IMR-90 (cell line): ENCODE results near the gene MYOF. TPM values are rescaled to one million over a fixed set of nuclear protein-coding genes. Genes with fewer than 3 reads are reported as not detected.

ENCODE experiments used
- ATAC-seq: fragments of 200-7000 bp; cut with Tn5 transposase; 2 replicates; pipeline ENCODE4 v1.9.1; 2020; ENCODE audit warnings: low read depth, mild to moderate bottlenecking, moderate library complexity
- BruUV-seq: library from RNA; stranded (reverse); fragments of 400-500 nt; replicated peaks from 2 replicates; lab custom pipeline; 2021; lab: Mats Ljungman, UMichigan
- CTCF ChIA-PET: fragments of 300-600 bp; formaldehyde crosslinking; extraction: SDS; loops from one replicate; lab custom pipeline; 2021; ENCODE audit warnings: antibody characterized with exemption; lab: Yijun Ruan, JAX
- POLR2A ChIA-PET: fragments of 300-600 bp; sonication (Branson Sonifier 250); formaldehyde crosslinking; loops from one replicate; lab custom pipeline; 2022; ENCODE audit warnings: antibody characterized with exemption; ENCODE audit not compliant: unreplicated experiment; lab: Charles Lee
- DNase-seq: peaks from one replicate; pipeline ENCODE4 v3.0.0; 2013
- H2AFZ ChIP-seq: replicated peaks from 2 replicates; pipeline ENCODE3; 2013; ENCODE audit warnings: low read length, mild to moderate bottlenecking; ENCODE audit not compliant: poor library complexity
- H2AK5ac ChIP-seq: 2 replicates; pipeline ENCODE4 v1.6.1; 2013; ENCODE audit warnings: low read depth, low read length, inconsistent platforms
- H2AK9ac ChIP-seq: replicated peaks from 2 replicates; pipeline ENCODE3; 2013; ENCODE audit warnings: mild to moderate bottlenecking, low read depth, low read length, moderate library complexity; ENCODE audit not compliant: poor library complexity
- H2BK120ac ChIP-seq: 2 replicates; pipeline ENCODE4 v1.6.1; 2013; ENCODE audit warnings: low read depth, low read length, inconsistent platforms
- H2BK15ac ChIP-seq: 3 replicates; pipeline ENCODE4 v1.6.1; 2013; ENCODE audit warnings: low read depth, low read length, inconsistent platforms
- H2BK20ac ChIP-seq: 2 replicates; pipeline ENCODE4 v1.6.1; 2013; ENCODE audit warnings: low read depth, mild to moderate bottlenecking, inconsistent platforms, low read length, moderate library complexity
- H2BK5ac ChIP-seq: 2 replicates; pipeline ENCODE4 v1.6.1; 2013; ENCODE audit warnings: mild to moderate bottlenecking, low read depth, low read length, inconsistent platforms; ENCODE audit not compliant: poor library complexity, severe bottlenecking
- H3K14ac ChIP-seq: replicated peaks from 2 replicates; pipeline ENCODE4 v1.6.1; 2013; ENCODE audit warnings: low read depth, low read length, inconsistent platforms
- H3K18ac ChIP-seq: 2 replicates; pipeline ENCODE4 v1.6.1; 2013; ENCODE audit warnings: low read depth, low read length, control low read depth
- H3K23ac ChIP-seq: 2 replicates; pipeline ENCODE4 v1.6.1; 2013; ENCODE audit warnings: low read depth, low read length, inconsistent platforms
- H3K27ac ChIP-seq: 2 replicates; pipeline ENCODE4 v1.5.1; 2013; ENCODE audit warnings: mild to moderate bottlenecking, control low read depth, low read length; ENCODE audit not compliant: insufficient read depth
- H3K27me3 ChIP-seq: 2 replicates; pipeline ENCODE4 v1.6.1; 2013; ENCODE audit warnings: low read length; ENCODE audit not compliant: control insufficient read depth, insufficient read depth
- H3K36me3 ChIP-seq: 2 replicates; pipeline ENCODE4 v1.6.1; 2013; ENCODE audit warnings: low read length, mixed read lengths; ENCODE audit not compliant: control insufficient read depth, insufficient read depth
- H3K4ac ChIP-seq: 2 replicates; pipeline ENCODE4 v1.6.1; 2013; ENCODE audit warnings: low read depth, low read length, inconsistent platforms
- H3K4me1 ChIP-seq: 2 replicates; pipeline ENCODE4 v1.6.1; 2013; ENCODE audit warnings: low read length, mixed read lengths; ENCODE audit not compliant: control insufficient read depth, insufficient read depth
- H3K4me2 ChIP-seq: 2 replicates; pipeline ENCODE4 v1.6.1; 2013; ENCODE audit warnings: low read depth, mild to moderate bottlenecking, control low read depth, low read length, moderate library complexity
- H3K4me3 ChIP-seq: 2 replicates; pipeline ENCODE4 v1.5.1; 2013; ENCODE audit warnings: low read depth, mild to moderate bottlenecking, control low read depth, low read length, moderate library complexity; ENCODE audit not compliant: insufficient read depth
- H3K56ac ChIP-seq: 2 replicates; pipeline ENCODE4 v1.6.1; 2013; ENCODE audit warnings: low read length, inconsistent platforms; ENCODE audit not compliant: insufficient read depth; ENCODE audit errors: extremely low read depth
- H3K79me1 ChIP-seq, 2 experiments: 2 replicates each; pipeline ENCODE4 v1.6.1; 2013; ENCODE audit warnings: low read length in 2 of 2, inconsistent platforms in 1 of 2, low read depth in 1 of 2
- H3K9ac ChIP-seq: 2 replicates; pipeline ENCODE4 v1.6.1; 2013; ENCODE audit warnings: low read depth, low read length, control low read depth
- H3K9me1 ChIP-seq: 2 replicates; pipeline ENCODE4 v1.6.1; 2013; ENCODE audit warnings: low read length, inconsistent platforms; ENCODE audit not compliant: insufficient read depth
- H3K9me3 ChIP-seq: 2 replicates; pipeline ENCODE4 v1.6.1; 2013; ENCODE audit warnings: low read length; ENCODE audit not compliant: control insufficient read depth, insufficient read depth
- H4K20me1 ChIP-seq: 2 replicates; pipeline ENCODE4 v1.6.1; 2013; ENCODE audit warnings: low read length, inconsistent platforms; ENCODE audit not compliant: insufficient read depth
- H4K5ac ChIP-seq: 2 replicates; pipeline ENCODE4 v1.6.1; 2013; ENCODE audit warnings: mild to moderate bottlenecking, low read depth, low read length, control low read depth
- H4K8ac ChIP-seq, 2 experiments: 2 replicates each; pipeline ENCODE4 v1.6.1; 2013; ENCODE audit warnings: low read depth in 2 of 2, low read length in 2 of 2, control low read depth in 1 of 2, inconsistent platforms in 1 of 2
- H4K91ac ChIP-seq: 2 replicates; pipeline ENCODE4 v1.6.1; 2013; ENCODE audit warnings: low read depth, low read length, inconsistent platforms; ENCODE audit not compliant: insufficient read depth
- BHLHE40 ChIP-seq: fragments of 150-350 bp; IDR thresholded peaks from 2 replicates; pipeline ENCODE4 v1.6.1; 2016; ENCODE audit warnings: mild to moderate bottlenecking, low read depth, low read length
- CEBPB ChIP-seq: IDR thresholded peaks from 2 replicates; pipeline ENCODE4 v1.6.1; 2012; ENCODE audit warnings: low read depth, low read length, improper control_type of control experiment
- CHD1 ChIP-seq: IDR thresholded peaks from 2 replicates; pipeline ENCODE4 v1.6.1; 2012; ENCODE audit warnings: low read depth, low read length, improper control_type of control experiment
- CTCF ChIP-seq: conservative IDR thresholded peaks from 2 replicates; pipeline ENCODE4 v1.5.1; 2012; ENCODE audit warnings: mild to moderate bottlenecking, low read depth, low read length, improper control_type of control experiment
- ELK1 ChIP-seq: fragments of 150-350 bp; IDR thresholded peaks from 2 replicates; pipeline ENCODE4 v1.6.1; 2016; ENCODE audit warnings: low read depth, mild to moderate bottlenecking, low read length, moderate library complexity, borderline replicate concordance
- MAZ ChIP-seq: IDR thresholded peaks from 2 replicates; pipeline ENCODE4 v1.6.1; 2012; ENCODE audit warnings: low read depth, mild to moderate bottlenecking, low read length, improper control_type of control experiment, moderate library complexity, borderline replicate concordance
- MXI1 ChIP-seq: IDR thresholded peaks from 2 replicates; pipeline ENCODE4 v1.6.1; 2012; ENCODE audit warnings: low read depth, mild to moderate bottlenecking, low read length, moderate library complexity, borderline replicate concordance
- NFE2L2 ChIP-seq: fragments of 150-350 bp; IDR thresholded peaks from 2 replicates; pipeline ENCODE4 v1.6.1; 2016; ENCODE audit warnings: low read depth, mild to moderate bottlenecking, low read length
- POLR2A ChIP-seq: IDR thresholded peaks from 2 replicates; pipeline ENCODE4 v1.6.1; 2012; ENCODE audit warnings: mild to moderate bottlenecking, low read depth, low read length
- RAD21 ChIP-seq: IDR thresholded peaks from 2 replicates; pipeline ENCODE4 v1.6.1; 2012; ENCODE audit warnings: low read length, improper control_type of control experiment
- RCOR1 ChIP-seq: IDR thresholded peaks from 2 replicates; pipeline ENCODE4 v1.6.1; 2012; ENCODE audit warnings: mild to moderate bottlenecking, low read length, improper control_type of control experiment; ENCODE audit not compliant: insufficient replicate concordance
- SMC3 ChIP-seq: fragments of 150-350 bp; IDR thresholded peaks from 2 replicates; pipeline ENCODE4 v1.6.1; 2016; ENCODE audit warnings: low read depth, mild to moderate bottlenecking, antibody characterized with exemption, low read length, moderate library complexity
- WGBS, 2 experiments: methylation state at CpG; one replicate each; pipeline versions ENCODE4 v1.1.5 to v1.1.7; 2013; ENCODE audit warnings: missing lambda C conversion rate in 2 of 2; ENCODE audit not compliant: insufficient read length in 1 of 2; ENCODE audit errors: extremely low coverage in 2 of 2; 5-methylcytosine and 5-hydroxymethylcytosine counted together
- dilution Hi-C: fragments of 300-500 bp; cut with HindIII; formaldehyde crosslinking; loops from one replicate; pipeline ENCODE4 v1.14.3; 2018; ENCODE audit warnings: low sequenced_read_pairs; ENCODE audit not compliant: unreplicated experiment
- in situ Hi-C: fragments of 300-500 bp; cut with MboI; formaldehyde crosslinking; loops from 3 replicates; pipeline ENCODE4 v1.14.3; 2019; ENCODE audit warnings: low sequenced_read_pairs, inconsistent platforms, mixed read lengths
- intact Hi-C: fragments of 100-400 bp; cut with micrococcal nuclease; formaldehyde crosslinking; loops from 2 replicates; pipeline ENCODE4 v1.10.0; 2022
- polyA plus RNA-seq, 3 experiments: library from polyadenylated mRNA; depleted of rRNA; stranded (reverse); fragments of >200 nt; gene quantifications; 2 replicates each; pipeline ENCODE4 v1.2.3, GENCODE V29; 2012; ENCODE audit warnings: low replicate concordance in 1 of 3
- total RNA-seq: library from RNA; depleted of rRNA; stranded (reverse); fragments of >200 nt; gene quantifications from 2 replicates; pipeline ENCODE4 v1.2.3, GENCODE V29; 2012

Gene MYOF
- total and polyA plus RNA-seq, 2 of the 4 experiments (the other 2 are of a cell fraction) = 221 to 281 TPM

GRCh38 chr10:93280121-93280698 lies 201.9 kb downstream of the MYOF start:
- Histone ChIP-seq H2BK120ac (no peak overlapping the region), H2AFZ (no peak overlapping the region), H3K18ac (no peak overlapping the region), H3K9me1 (no peaks in the 10 kb centered on the region), H4K5ac (no peak overlapping the region), H4K20me1 (no peaks in the 10 kb centered on the region), H4K8ac (no peak overlapping the region), H3K36me3 (no peaks in the 10 kb centered on the region), H2AK5ac (no peak overlapping the region), H2BK15ac (no peak overlapping the region), H2BK5ac (no peak overlapping the region), H3K79me1 (no peaks in the 10 kb centered on the region), H3K14ac (no peak overlapping the region), H3K23ac (no peak overlapping the region), H3K9me3 (no peaks in the 10 kb centered on the region), H3K27ac (no peak overlapping the region), H3K4me3 (no peak overlapping the region), H3K56ac (no peak overlapping the region), H2BK20ac (no peak overlapping the region), H3K9ac (no peak overlapping the region), H3K4ac (no peak overlapping the region), H2AK9ac (no peak overlapping the region), H3K4me1 (no peaks in the 10 kb centered on the region), H3K4me2 (no peak overlapping the region), H4K91ac (no peak overlapping the region), H3K27me3 (peaks cover 3% of the 10 kb centered on the region)
- in situ Hi-C loops (no loop called here), dilution Hi-C loops (loop anchor here (25.0 kb wide), 1 partner anchor 168 kb away; no protein-coding TSS in a partner anchor), intact Hi-C loops (no loop called here)
- WGBS, 2 experiments = 62% methylated on average over 2 of the region's 6 CpGs; no CpG with 5 or more reads in 1 of the 2 experiments
- no peak for DNase-seq
- ChIA-PET POLR2A (no interaction called here), CTCF (no interaction called here)
- BruUV-seq = no TSS peak
- TF ChIP-seq SMC3 = no peak
- TF ChIP-seq CEBPB = no peak
- no peak for TF ChIP-seq RAD21
- TF ChIP-seq ELK1 = no peak
- TF ChIP-seq BHLHE40 = no peak
- no peak for TF ChIP-seq POLR2A
- no peak for TF ChIP-seq NFE2L2
- no peak for TF ChIP-seq RCOR1
- TF ChIP-seq MAZ = no peak
- TF ChIP-seq CTCF = no peak
- no peak for TF ChIP-seq CHD1
- TF ChIP-seq MXI1 = no peak
- ATAC-seq = no peak
